Kidney (tissue), 14 donors: Measurements from ENCODE around the gene JCAD. TPM values are rescaled to one million over a fixed set of nuclear protein-coding genes. Genes with fewer than 3 reads are reported as not detected.

Experiments
- DNase-seq, 5 donors: peaks; one replicate each; pipeline ENCODE4 v3.0.0-alpha.2; 2013 to 2020
- FAIRE-seq: peaks from 2 replicates; lab custom pipeline; 2012; peaks lifted over from hg19 to GRCh38; lab: Jason Lieb, UNC
- H3K27ac ChIP-seq, 2 donors: one replicate each; pipeline ENCODE4 v1.7.0; 2013; ENCODE audit warnings: low read depth in 2 of 2, low read length in 2 of 2, inconsistent platforms in 1 of 2
- H3K27me3 ChIP-seq: one replicate; pipeline ENCODE4 v1.7.1; 2013; ENCODE audit warnings: low read length, inconsistent platforms; ENCODE audit not compliant: control insufficient read depth, insufficient read depth
- H3K36me3 ChIP-seq, 3 donors: one replicate each; pipeline versions ENCODE4 v1.7.0 to v1.7.1; 2013; ENCODE audit warnings: low read length in 3 of 3, control low read depth in 1 of 3, inconsistent platforms in 1 of 3; ENCODE audit not compliant: insufficient read depth in 3 of 3, control insufficient read depth in 2 of 3
- H3K4me1 ChIP-seq, 3 donors: one replicate each; pipeline versions ENCODE4 v1.7.0 to v1.7.1; 2013; ENCODE audit warnings: low read length in 3 of 3, inconsistent platforms in 1 of 3, low read depth in 1 of 3; ENCODE audit not compliant: control insufficient read depth in 2 of 3, insufficient read depth in 2 of 3
- H3K4me3 ChIP-seq, 3 donors: one replicate each; pipeline versions ENCODE4 v1.7.0 to v1.8.1; 2013; ENCODE audit warnings: low read length in 3 of 3, control low read depth in 1 of 3, inconsistent platforms in 1 of 3
- H3K9ac ChIP-seq, 3 donors: one replicate each; pipeline versions ENCODE4 v1.7.0 to v1.7.1; 2013; ENCODE audit warnings: low read length in 3 of 3, control low read depth in 1 of 3, inconsistent platforms in 1 of 3
- H3K9me3 ChIP-seq, 3 donors: one replicate each; pipeline versions ENCODE4 v1.7.0 to v1.7.1; 2013; ENCODE audit warnings: low read length in 3 of 3, control low read depth in 1 of 3, inconsistent platforms in 1 of 3; ENCODE audit not compliant: control insufficient read depth in 2 of 3, insufficient read depth in 1 of 3
- intact Hi-C: fragments of 100-400 bp; cut with DNase I; formaldehyde crosslinking; loops from one replicate; pipeline ENCODE4 v1.11.1; 2022
- polyA plus RNA-seq: library from polyadenylated mRNA; stranded (reverse); fragments of 350-450 nt; fragmentation: Illumina TruSeq; extraction: RNeasy Lipid Tissue Mini Kit (QIAGEN cat#74804); gene quantifications from one replicate; pipeline ENCODE4 v1.2.3, GENCODE V29; 2014; ENCODE audit warnings: low read depth, low replicate concordance; ENCODE audit not compliant: insufficient read depth
- total RNA-seq: library from RNA; stranded (reverse); fragmentation: NEBNext Ultra II Directional; extraction: Animal tissue kit (Norgen Biotek cat#: 25700); gene quantifications from one replicate; pipeline ENCODE4 v1.2.1, GENCODE V29; 2021
- TF ChIP-seq, protein P1 (sequence below): IDR thresholded peaks from 3 replicates; pipeline ENCODE4 v1.5.1; 2012; ENCODE audit warnings: mild to moderate bottlenecking, moderate library complexity, borderline replicate concordance; ENCODE audit not compliant: insufficient read depth; ENCODE audit errors: extremely low read depth
- donor health status: control.
- donor health status: control.
- donor health status: control.
- donor health status: control.
- donor health status: control.
- donor health status: DM: yes; HTN: yes; CAD: no.
- donor health status: Normal renal cell carcinoma (clear cell type).

Gene JCAD
- total and polyA plus RNA-seq, 2 donors from 2014 or later, result 15.7 to 27.1 TPM

DNA sequence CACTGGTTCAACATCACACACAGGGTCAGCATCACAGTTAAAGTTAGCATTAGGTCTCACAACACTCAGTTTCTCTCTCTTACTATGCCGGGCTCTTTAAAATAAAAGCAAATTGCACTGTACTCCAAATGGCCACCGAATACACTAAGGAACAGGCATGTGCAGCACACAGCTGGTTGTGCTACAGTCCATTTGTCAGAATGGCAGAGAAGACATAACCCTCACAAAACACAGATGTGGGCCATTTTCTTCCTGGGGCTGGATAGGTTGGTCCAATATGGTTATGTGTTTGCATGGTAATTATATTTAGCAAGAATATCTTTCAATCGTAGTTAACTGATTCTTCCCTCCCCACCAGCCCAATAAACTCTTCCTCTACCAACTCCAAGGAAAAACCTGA lies 9.0 kb downstream of the JCAD start:
- H3K9me3 ChIP-seq, result no peaks in the 10 kb centered on the region
- DNase-seq (peak in 1 of 5 donors; percentile 6), FAIRE-seq (no peak)
- H3K4me3 ChIP-seq, result no peak overlapping the region
- TF ChIP-seq, protein P1, sequence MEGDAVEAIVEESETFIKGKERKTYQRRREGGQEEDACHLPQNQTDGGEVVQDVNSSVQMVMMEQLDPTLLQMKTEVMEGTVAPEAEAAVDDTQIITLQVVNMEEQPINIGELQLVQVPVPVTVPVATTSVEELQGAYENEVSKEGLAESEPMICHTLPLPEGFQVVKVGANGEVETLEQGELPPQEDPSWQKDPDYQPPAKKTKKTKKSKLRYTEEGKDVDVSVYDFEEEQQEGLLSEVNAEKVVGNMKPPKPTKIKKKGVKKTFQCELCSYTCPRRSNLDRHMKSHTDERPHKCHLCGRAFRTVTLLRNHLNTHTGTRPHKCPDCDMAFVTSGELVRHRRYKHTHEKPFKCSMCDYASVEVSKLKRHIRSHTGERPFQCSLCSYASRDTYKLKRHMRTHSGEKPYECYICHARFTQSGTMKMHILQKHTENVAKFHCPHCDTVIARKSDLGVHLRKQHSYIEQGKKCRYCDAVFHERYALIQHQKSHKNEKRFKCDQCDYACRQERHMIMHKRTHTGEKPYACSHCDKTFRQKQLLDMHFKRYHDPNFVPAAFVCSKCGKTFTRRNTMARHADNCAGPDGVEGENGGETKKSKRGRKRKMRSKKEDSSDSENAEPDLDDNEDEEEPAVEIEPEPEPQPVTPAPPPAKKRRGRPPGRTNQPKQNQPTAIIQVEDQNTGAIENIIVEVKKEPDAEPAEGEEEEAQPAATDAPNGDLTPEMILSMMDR, result no peak
- no peaks in the 10 kb centered on the region for H3K27me3 ChIP-seq
- intact Hi-C loops, result no loop called here
- H3K9ac ChIP-seq, result no peak overlapping the region
- H3K27ac ChIP-seq, result no peak overlapping the region
- no peaks in the 10 kb centered on the region for H3K4me1 ChIP-seq
- H3K36me3 ChIP-seq, result no peaks in the 10 kb centered on the region

DNA sequence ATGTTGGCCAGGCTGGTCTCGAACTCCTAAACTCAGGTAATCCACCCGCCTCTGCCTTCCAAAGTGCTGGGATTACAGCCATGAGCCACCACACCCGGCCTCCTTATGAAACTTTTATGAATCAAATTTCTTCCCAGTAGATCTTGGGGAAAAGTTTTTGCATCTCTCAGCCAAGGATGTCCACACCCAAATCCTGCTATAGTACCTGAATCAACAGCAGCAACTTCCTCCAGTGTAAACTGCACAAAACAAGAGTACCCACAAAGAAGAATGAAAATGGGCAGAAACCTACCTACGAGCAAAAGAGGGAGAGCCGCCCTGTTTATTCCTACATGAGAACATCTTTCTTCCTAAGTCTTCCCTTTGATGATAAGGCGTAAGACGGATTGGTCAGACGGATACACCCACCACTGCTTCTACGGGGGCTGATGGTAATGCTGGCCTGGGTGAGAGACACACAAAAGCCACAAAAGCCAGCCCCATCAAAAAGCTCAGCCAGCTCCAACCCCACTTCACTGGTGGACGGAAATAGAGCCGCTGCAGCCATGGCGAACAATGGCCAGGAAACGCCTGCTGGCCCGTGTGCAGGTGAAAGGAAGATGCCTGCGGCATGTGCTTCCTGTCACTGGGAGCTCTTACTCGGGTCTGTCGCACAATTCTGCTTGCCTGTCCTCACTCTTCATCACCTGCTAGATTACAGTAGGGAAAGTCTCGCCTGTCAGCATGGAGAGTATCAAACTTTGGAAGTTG lies 10.4 kb downstream of the JCAD start:
- H3K9me3 ChIP-seq, result no peaks in the 10 kb centered on the region
- no peak overlapping the region for H3K27ac ChIP-seq
- no peaks in the 10 kb centered on the region for H3K27me3 ChIP-seq
- peak in 1 of 5 donors; percentile 45 for DNase-seq
- TF ChIP-seq, protein P1, result no peak
- no peaks in the 10 kb centered on the region for H3K36me3 ChIP-seq
- H3K9ac ChIP-seq, result no peak overlapping the region
- H3K4me1 ChIP-seq, result no peaks in the 10 kb centered on the region
- no peak for FAIRE-seq
- no peak overlapping the region for H3K4me3 ChIP-seq
- intact Hi-C loops, result no loop called here

DNA sequence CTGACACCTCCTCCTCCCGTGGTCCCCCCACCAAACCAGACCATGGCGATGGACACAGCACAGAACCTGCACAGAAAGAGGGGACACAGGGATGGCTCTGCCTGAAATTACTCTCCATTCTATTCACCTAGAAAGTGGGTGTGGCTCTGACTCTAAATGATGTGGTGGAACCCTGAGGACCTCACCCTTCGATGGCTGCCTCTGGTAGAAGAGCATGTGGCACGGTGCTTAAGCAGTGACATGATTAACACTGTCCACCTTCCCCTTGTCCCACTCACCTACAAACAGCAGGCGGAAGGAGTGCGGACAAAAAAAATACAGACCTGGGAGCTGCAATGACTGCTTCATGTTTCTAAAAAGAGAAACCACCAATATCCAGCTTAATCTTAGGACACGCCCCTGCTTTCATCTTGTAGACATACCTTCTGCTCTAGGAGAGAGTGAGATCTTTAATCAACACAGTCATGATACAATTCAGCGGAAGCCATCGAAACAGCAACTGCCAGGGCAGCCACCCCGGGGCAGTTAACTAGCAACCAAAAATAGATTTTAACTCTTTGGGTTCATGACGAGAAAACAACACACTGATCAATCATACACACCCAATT lies 11.4 kb downstream of the JCAD start:
- intact Hi-C loops, result no loop called here

More for the DNA sequence above, 11.4 kb downstream of the JCAD start:
- DNase-seq (peak in 1 of 5 donors; percentile 10), FAIRE-seq (no peak)
- no peaks in the 10 kb centered on the region for H3K36me3 ChIP-seq
- H3K9me3 ChIP-seq, result no peaks in the 10 kb centered on the region
- no peaks in the 10 kb centered on the region for H3K27me3 ChIP-seq
- H3K4me1 ChIP-seq, result no peaks in the 10 kb centered on the region
- no peak overlapping the region for H3K4me3 ChIP-seq
- no peak overlapping the region for H3K27ac ChIP-seq
- TF ChIP-seq, protein P1, result no peak
- no peak overlapping the region for H3K9ac ChIP-seq
